K562 (cell line): ENCODE results near the gene BEND6. TPM values are rescaled to one million over a fixed set of nuclear protein-coding genes. Genes with fewer than 3 reads are reported as not detected.
"Not testable (repeated sequence)": the region's sequence is repeated elsewhere in the genome, so short reads cannot be mapped to it uniquely, and the experiment has no call there.

ENCODE experiments used
- KLF16 ChIP-seq: IDR thresholded peaks from 2 replicates; pipeline ENCODE4 v1.6.1; 2016; ENCODE audit warnings: antibody characterized with exemption
- L3MBTL2 ChIP-seq: fragments of 450-650 bp; IDR thresholded peaks from 2 replicates; pipeline ENCODE4 v1.6.1; 2016; ENCODE audit warnings: mild to moderate bottlenecking, moderate library complexity
- MYBL2 ChIP-seq, 2 experiments: fragments of 450-650 bp in 1 of 2; sonication (generic) in 1 of 2; formaldehyde crosslinking in 1 of 2; IDR thresholded peaks; 2 replicates each; pipeline versions ENCODE4 v1.6.1 to v1.8.1; 2017 to 2022; ENCODE audit warnings: borderline replicate concordance in 1 of 2, inconsistent platforms in 1 of 2, low read depth in 1 of 2, mild to moderate bottlenecking in 1 of 2, missing genetic modification reagents in 1 of 2, moderate library complexity in 1 of 2
- SIN3A ChIP-seq, 2 experiments: fragments of 150-350 bp in 1 of 2; IDR thresholded peaks; 2 replicates each; pipeline ENCODE4 v1.6.1; 2011 to 2016; ENCODE audit warnings: borderline replicate concordance in 2 of 2, low read depth in 2 of 2, low read length in 2 of 2, mild to moderate bottlenecking in 2 of 2, moderate library complexity in 2 of 2; ENCODE audit not compliant: control insufficient read depth in 1 of 2
- ZBTB1 ChIP-seq: sonication (generic); formaldehyde crosslinking; IDR thresholded peaks from 2 replicates; pipeline ENCODE4 v1.8.1; 2023; ENCODE audit warnings: missing genetic modification reagents, low read depth, mild to moderate bottlenecking, borderline replicate concordance
- polyA plus RNA-seq, 8 experiments: library from polyadenylated mRNA; depleted of rRNA in 4 of 8; stranded (reverse) in 5 of 8; unstranded in 3 of 8; fragments of >200 nt; fragmentation: Nextera tagmentation in 2 of 8; fragmentation: Illumina TruSeq in 1 of 8; extraction: Ambion mirVana in 2 of 8; extraction: Trizol in 1 of 8; gene quantifications; 2 replicates each; pipeline versions ENCODE4 v1.2.1 to v1.2.3, GENCODE V29; 2011 to 2014; ENCODE audit warnings: inconsistent platforms in 1 of 8, missing spikeins in 1 of 8
- total RNA-seq, 7 experiments: library from RNA; depleted of rRNA in 6 of 7; stranded (reverse); fragments of >200 nt in 6 of 7; fragmentation: Illumina TruSeq in 2 of 7; extraction: Trizol in 2 of 7; gene quantifications; 2 replicates each; pipeline versions ENCODE4 v1.2.1 to v1.2.3, GENCODE V29; 2011 to 2021; ENCODE audit warnings: low replicate concordance in 1 of 7
- TF ChIP-seq, protein P1 (sequence below): fragments of 450-650 bp; IDR thresholded peaks from 2 replicates; pipeline ENCODE4 v1.6.1; 2016; ENCODE audit warnings: mild to moderate bottlenecking, moderate library complexity
- TF ChIP-seq, protein P2 (sequence below): fragments of 450-650 bp; IDR thresholded peaks from 2 replicates; pipeline ENCODE4 v1.6.1; 2016; ENCODE audit warnings: borderline replicate concordance
- TF ChIP-seq, protein P3 (sequence below): fragments of 450-650 bp; formaldehyde crosslinking; IDR thresholded peaks from 2 replicates; pipeline ENCODE4 v1.4.0; 2020; ENCODE audit warnings: mild to moderate bottlenecking, moderate library complexity

BEND6 gene
- total and polyA plus RNA-seq, 9 of the 15 experiments (the other 6 are each of a cell fraction or from before 2014, with no cell fraction given), result 0.37 to 4.0 (median 1.1) TPM

DNA sequence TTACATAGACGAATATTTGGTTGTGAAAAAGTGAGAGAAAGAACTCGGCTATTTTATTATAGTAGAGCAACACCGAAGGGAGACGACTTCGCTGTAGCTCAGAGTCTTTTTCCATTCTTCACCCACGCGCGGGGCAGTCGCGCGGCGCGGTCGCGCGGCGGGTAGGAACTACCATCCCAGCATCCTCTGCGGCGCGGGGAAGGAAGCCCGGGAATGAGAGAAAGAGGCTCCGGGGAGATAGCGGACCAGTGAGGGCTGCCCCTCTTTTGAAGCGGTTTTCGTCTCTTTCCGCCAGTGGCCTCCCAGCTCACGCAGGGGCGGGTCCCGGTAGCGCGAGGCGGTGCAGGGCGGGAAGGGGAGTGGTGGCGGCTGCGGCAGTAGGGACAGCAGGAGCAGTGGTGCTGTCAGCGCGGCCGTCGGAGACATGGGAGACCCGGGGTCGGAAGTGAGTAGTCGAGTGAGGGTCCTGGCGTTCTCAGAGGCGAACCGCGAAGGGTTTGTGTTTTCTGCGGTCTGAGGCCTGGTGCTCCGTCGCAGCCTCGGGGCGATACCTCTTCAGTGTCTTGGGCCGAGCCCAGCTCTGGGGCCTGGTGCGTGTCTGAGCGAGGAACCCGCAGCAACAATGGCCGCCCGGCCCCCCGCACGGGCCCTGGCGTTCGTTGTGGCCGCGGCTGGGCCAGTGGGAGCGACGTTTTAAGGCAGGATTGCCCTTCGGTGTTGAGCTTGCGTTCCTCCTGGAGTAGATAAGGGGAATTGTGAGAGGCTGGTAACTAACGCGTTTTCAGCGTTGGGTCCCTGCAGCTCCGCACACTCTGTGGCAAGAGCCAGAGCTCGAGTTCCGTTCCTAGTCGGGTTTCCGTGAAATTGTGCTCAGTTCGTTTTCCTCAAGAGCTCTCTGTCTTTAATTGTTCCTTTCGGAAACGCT lies 91.7 kb downstream of the BEND6 start, which contains the start of gene KIAA1586 (continued):
- TF ChIP-seq SIN3A (IDR thresholded peaks at IDR 0.05; ENCODE audit: borderline replicate concordance in 2 of 2, control insufficient read depth in 1 of 2, low read depth in 2 of 2, low read length in 2 of 2) (0 out of 4 replicates have a peak, but pooled peaks of 1 of the 2 experiments have one; percentile 20), ZBTB1 (CRISPR knock-in tag) (peak; percentile 78; the same call in 1 of the 2 replicates), MYBL2 (IDR thresholded peaks at IDR 0.05; ENCODE audit: low read depth) (peak; percentile 58; the same call in 1 of the 2 replicates), KLF16 (0 out of 2 replicates have a peak, but pooled peaks have one; percentile 4), L3MBTL2 (peak; percentile 94)
- TF ChIP-seq MYBL2 (CRISPR knock-in tag; IDR thresholded peaks at IDR 0.05; ENCODE audit: borderline replicate concordance), result not testable (repeated sequence)
- TF ChIP-seq, protein P1, sequence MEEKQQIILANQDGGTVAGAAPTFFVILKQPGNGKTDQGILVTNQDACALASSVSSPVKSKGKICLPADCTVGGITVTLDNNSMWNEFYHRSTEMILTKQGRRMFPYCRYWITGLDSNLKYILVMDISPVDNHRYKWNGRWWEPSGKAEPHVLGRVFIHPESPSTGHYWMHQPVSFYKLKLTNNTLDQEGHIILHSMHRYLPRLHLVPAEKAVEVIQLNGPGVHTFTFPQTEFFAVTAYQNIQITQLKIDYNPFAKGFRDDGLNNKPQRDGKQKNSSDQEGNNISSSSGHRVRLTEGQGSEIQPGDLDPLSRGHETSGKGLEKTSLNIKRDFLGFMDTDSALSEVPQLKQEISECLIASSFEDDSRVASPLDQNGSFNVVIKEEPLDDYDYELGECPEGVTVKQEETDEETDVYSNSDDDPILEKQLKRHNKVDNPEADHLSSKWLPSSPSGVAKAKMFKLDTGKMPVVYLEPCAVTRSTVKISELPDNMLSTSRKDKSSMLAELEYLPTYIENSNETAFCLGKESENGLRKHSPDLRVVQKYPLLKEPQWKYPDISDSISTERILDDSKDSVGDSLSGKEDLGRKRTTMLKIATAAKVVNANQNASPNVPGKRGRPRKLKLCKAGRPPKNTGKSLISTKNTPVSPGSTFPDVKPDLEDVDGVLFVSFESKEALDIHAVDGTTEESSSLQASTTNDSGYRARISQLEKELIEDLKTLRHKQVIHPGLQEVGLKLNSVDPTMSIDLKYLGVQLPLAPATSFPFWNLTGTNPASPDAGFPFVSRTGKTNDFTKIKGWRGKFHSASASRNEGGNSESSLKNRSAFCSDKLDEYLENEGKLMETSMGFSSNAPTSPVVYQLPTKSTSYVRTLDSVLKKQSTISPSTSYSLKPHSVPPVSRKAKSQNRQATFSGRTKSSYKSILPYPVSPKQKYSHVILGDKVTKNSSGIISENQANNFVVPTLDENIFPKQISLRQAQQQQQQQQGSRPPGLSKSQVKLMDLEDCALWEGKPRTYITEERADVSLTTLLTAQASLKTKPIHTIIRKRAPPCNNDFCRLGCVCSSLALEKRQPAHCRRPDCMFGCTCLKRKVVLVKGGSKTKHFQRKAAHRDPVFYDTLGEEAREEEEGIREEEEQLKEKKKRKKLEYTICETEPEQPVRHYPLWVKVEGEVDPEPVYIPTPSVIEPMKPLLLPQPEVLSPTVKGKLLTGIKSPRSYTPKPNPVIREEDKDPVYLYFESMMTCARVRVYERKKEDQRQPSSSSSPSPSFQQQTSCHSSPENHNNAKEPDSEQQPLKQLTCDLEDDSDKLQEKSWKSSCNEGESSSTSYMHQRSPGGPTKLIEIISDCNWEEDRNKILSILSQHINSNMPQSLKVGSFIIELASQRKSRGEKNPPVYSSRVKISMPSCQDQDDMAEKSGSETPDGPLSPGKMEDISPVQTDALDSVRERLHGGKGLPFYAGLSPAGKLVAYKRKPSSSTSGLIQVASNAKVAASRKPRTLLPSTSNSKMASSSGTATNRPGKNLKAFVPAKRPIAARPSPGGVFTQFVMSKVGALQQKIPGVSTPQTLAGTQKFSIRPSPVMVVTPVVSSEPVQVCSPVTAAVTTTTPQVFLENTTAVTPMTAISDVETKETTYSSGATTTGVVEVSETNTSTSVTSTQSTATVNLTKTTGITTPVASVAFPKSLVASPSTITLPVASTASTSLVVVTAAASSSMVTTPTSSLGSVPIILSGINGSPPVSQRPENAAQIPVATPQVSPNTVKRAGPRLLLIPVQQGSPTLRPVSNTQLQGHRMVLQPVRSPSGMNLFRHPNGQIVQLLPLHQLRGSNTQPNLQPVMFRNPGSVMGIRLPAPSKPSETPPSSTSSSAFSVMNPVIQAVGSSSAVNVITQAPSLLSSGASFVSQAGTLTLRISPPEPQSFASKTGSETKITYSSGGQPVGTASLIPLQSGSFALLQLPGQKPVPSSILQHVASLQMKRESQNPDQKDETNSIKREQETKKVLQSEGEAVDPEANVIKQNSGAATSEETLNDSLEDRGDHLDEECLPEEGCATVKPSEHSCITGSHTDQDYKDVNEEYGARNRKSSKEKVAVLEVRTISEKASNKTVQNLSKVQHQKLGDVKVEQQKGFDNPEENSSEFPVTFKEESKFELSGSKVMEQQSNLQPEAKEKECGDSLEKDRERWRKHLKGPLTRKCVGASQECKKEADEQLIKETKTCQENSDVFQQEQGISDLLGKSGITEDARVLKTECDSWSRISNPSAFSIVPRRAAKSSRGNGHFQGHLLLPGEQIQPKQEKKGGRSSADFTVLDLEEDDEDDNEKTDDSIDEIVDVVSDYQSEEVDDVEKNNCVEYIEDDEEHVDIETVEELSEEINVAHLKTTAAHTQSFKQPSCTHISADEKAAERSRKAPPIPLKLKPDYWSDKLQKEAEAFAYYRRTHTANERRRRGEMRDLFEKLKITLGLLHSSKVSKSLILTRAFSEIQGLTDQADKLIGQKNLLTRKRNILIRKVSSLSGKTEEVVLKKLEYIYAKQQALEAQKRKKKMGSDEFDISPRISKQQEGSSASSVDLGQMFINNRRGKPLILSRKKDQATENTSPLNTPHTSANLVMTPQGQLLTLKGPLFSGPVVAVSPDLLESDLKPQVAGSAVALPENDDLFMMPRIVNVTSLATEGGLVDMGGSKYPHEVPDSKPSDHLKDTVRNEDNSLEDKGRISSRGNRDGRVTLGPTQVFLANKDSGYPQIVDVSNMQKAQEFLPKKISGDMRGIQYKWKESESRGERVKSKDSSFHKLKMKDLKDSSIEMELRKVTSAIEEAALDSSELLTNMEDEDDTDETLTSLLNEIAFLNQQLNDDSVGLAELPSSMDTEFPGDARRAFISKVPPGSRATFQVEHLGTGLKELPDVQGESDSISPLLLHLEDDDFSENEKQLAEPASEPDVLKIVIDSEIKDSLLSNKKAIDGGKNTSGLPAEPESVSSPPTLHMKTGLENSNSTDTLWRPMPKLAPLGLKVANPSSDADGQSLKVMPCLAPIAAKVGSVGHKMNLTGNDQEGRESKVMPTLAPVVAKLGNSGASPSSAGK, result peak; percentile 96
- TF ChIP-seq, protein P2, sequence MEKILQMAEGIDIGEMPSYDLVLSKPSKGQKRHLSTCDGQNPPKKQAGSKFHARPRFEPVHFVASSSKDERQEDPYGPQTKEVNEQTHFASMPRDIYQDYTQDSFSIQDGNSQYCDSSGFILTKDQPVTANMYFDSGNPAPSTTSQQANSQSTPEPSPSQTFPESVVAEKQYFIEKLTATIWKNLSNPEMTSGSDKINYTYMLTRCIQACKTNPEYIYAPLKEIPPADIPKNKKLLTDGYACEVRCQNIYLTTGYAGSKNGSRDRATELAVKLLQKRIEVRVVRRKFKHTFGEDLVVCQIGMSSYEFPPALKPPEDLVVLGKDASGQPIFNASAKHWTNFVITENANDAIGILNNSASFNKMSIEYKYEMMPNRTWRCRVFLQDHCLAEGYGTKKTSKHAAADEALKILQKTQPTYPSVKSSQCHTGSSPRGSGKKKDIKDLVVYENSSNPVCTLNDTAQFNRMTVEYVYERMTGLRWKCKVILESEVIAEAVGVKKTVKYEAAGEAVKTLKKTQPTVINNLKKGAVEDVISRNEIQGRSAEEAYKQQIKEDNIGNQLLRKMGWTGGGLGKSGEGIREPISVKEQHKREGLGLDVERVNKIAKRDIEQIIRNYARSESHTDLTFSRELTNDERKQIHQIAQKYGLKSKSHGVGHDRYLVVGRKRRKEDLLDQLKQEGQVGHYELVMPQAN, result peak; percentile 27; the same call in 1 of the 2 replicates
- TF ChIP-seq, protein P3, sequence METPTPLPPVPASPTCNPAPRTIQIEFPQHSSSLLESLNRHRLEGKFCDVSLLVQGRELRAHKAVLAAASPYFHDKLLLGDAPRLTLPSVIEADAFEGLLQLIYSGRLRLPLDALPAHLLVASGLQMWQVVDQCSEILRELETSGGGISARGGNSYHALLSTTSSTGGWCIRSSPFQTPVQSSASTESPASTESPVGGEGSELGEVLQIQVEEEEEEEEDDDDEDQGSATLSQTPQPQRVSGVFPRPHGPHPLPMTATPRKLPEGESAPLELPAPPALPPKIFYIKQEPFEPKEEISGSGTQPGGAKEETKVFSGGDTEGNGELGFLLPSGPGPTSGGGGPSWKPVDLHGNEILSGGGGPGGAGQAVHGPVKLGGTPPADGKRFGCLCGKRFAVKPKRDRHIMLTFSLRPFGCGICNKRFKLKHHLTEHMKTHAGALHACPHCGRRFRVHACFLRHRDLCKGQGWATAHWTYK, result peak; percentile 80; the same call in 1 of the 2 replicates
